Naive thymus-derived CD8-positive, alpha-beta T cell (primary cell): ENCODE data around the gene GIGYF1. TPM values are rescaled to one million over a fixed set of nuclear protein-coding genes. Genes with fewer than 3 reads are reported as not detected.
"Not testable (repeated sequence)": the region's sequence is repeated elsewhere in the genome, so short reads cannot be mapped to it uniquely, and the experiment has no call there.

Experiments used
- ATAC-seq, 2 donors: fragments of 150-1000 bp; cut with Tn5 transposase in 1 of 2; sonication (Bioruptor Pico), chemical (Tn5 transposase) in 1 of 2; 1 replicate in 1 of 2; 2 replicates in 1 of 2; pipeline ENCODE4 v1.10.0; 2021; ENCODE audit warnings: mild to moderate bottlenecking in 2 of 2, moderate library complexity in 2 of 2
- POLR2A ChIA-PET: fragments of 350-600 bp; sonication (Branson Sonifier 250); formaldehyde crosslinking; loops from one replicate; lab custom pipeline; 2021; ENCODE audit warnings: antibody characterized with exemption; lab: Charles Lee
- DNase-seq, 10 donors: peaks; one replicate each; pipeline versions ENCODE4 v3.0.0 to v3.0.0-alpha.2; 2020 to 2022
- H3K27ac Mint-ChIP-seq, 10 donors: one replicate each; pipeline ENCODE4 v1.8.0; 2020 to 2022; ENCODE audit warnings: mild to moderate bottlenecking in 10 of 10, mixed read lengths in 10 of 10, moderate library complexity in 4 of 10, inconsistent platforms in 1 of 10
- H3K27me3 Mint-ChIP-seq, 5 donors: one replicate each; pipeline ENCODE4 v1.8.0; 2021 to 2022; ENCODE audit warnings: mixed read lengths in 5 of 5
- H3K36me3 Mint-ChIP-seq, 3 donors: one replicate each; pipeline ENCODE4 v1.8.0; 2020 to 2022; ENCODE audit warnings: mixed read lengths in 3 of 3, mild to moderate bottlenecking in 2 of 3, inconsistent platforms in 1 of 3
- H3K4me1 Mint-ChIP-seq, 4 donors: one replicate each; pipeline ENCODE4 v1.8.0; 2021 to 2022; ENCODE audit warnings: mixed read lengths in 4 of 4
- H3K4me3 Mint-ChIP-seq, 10 donors: one replicate each; pipeline ENCODE4 v1.8.0; 2020 to 2022; ENCODE audit warnings: mild to moderate bottlenecking in 10 of 10, mixed read lengths in 10 of 10, moderate library complexity in 6 of 10, inconsistent platforms in 1 of 10
- H3K9me3 Mint-ChIP-seq, 9 donors: one replicate each; pipeline ENCODE4 v1.8.0; 2020 to 2022; ENCODE audit warnings: mixed read lengths in 9 of 9, mild to moderate bottlenecking in 3 of 9, inconsistent platforms in 1 of 9, moderate library complexity in 1 of 9
- polyA plus RNA-seq, 3 donors: library from polyadenylated mRNA; unstranded; fragments of 300-500 nt; fragmentation: Illumina TruSeq; gene quantifications; one replicate each; pipeline ENCODE4 v1.2.3, GENCODE V29; 2021
- total RNA-seq, 8 experiments: library from RNA in 2 of 8; stranded (reverse) in 2 of 8; gene quantifications; one replicate each; pipeline ENCODE4 v1.2.3 and lab custom pipeline; 2021 to 2026

Gene GIGYF1
- total and polyA plus RNA-seq, 5 experiments from 2014 or later, result 0.83 to 122 (median 3.0) TPM

GRCh38 chr7:100705753-100706671 lies 12.0 kb upstream of the GIGYF1 start, which contains the start of gene POP7:
Gene POP7, plus strand, starts transcription at chr7:100706121. Its CDS starts 710 bp downstream, at chr7:100706831.
- H3K27me3 Mint-ChIP-seq, result peaks cover 0 to 2% (median 0%) of the 10 kb centered on the region in 5 donors
- POLR2A ChIA-PET, result interaction anchor here (0.6 to 3.3 kb wide), 27 partner anchors 12 to 1201 kb away, joined by 3 to 43 read pairs (median 4); partner anchors contain the start of genes AP4M1, FBXO24, GIGYF1 and GNB2
- peaks cover 8 to 25% (median 20%) of the 10 kb centered on the region in 4 donors for H3K4me1 Mint-ChIP-seq
- ATAC-seq (peak; percentile 93 to 95), DNase-seq (peak; percentile 96 to 99 (median 98))
- no peaks in the 10 kb centered on the region for H3K9me3 Mint-ChIP-seq
- H3K4me3 Mint-ChIP-seq, result peak within 1 kb of the TSS; percentile 91 to 99 (median 96)
- peaks cover 0 to 4% (median 0%) of the 10 kb centered on the region in 3 donors for H3K36me3 Mint-ChIP-seq
- peak within 1 kb of the TSS; percentile 88 to 96 (median 93) for H3K27ac Mint-ChIP-seq

- Mint-ChIP-seq H3K27ac (peak overlapping the region; percentile 76 to 96 (median 92)), H3K27me3 (peaks cover 0 to 2% (median 0%) of the 10 kb centered on the region in 5 donors), H3K36me3 (peaks cover 0 to 4% (median 0%) of the 10 kb centered on the region in 3 donors), H3K9me3 (no peaks in the 10 kb centered on the region), H3K4me3 (peak overlapping the region; percentile 91 to 99 (median 96)), H3K4me1 (peaks cover 8 to 25% (median 20%) of the 10 kb centered on the region in 4 donors)
- POLR2A ChIA-PET, result interaction anchor here (0.5 to 3.3 kb wide), 27 partner anchors 11 to 1234 kb away, joined by 3 to 43 read pairs (median 4); partner anchors contain the start of genes AP4M1, FBXO24, GIGYF1 and GNB2
- peak; percentile 48 to 85 (median 73) for DNase-seq
- ATAC-seq, result peak; percentile 57 to 61
Observed at GRCh38 chr7:100705320-100705752, 11.3 kb upstream of the GIGYF1 start.

GRCh38 chr7:100701089-100701488 lies 7.0 kb upstream of the GIGYF1 start:
- not testable (repeated sequence) for H3K36me3 Mint-ChIP-seq, H3K4me3 Mint-ChIP-seq, H3K4me1 Mint-ChIP-seq, ATAC-seq, H3K27ac Mint-ChIP-seq, DNase-seq, H3K9me3 Mint-ChIP-seq, H3K27me3 Mint-ChIP-seq
- POLR2A ChIA-PET, result interaction anchor here (1.2 kb wide), 1 partner anchor 23 kb away, joined by 8 read pairs; no protein-coding TSS in a partner anchor

- POLR2A ChIA-PET, result interaction anchor here (1.7 kb wide), 1 partner anchor 113 kb away, joined by 4 read pairs; the partner anchor contains the start of genes FBXO24 and LRCH4
- peak overlapping the region in 1 of 10 donors; percentile 20 for H3K4me3 Mint-ChIP-seq
- H3K4me1 Mint-ChIP-seq, result peaks cover 0 to 13% (median 6%) of the 10 kb centered on the region in 4 donors
- no peaks in the 10 kb centered on the region for H3K36me3 Mint-ChIP-seq
- H3K9me3 Mint-ChIP-seq, result no peaks in the 10 kb centered on the region
- ATAC-seq (no peak), DNase-seq (no peak)
- peaks cover 0 to 2% (median 0%) of the 10 kb centered on the region in 5 donors for H3K27me3 Mint-ChIP-seq
- no peak overlapping the region for H3K27ac Mint-ChIP-seq
Observed at GRCh38 chr7:100699018-100699417, 5.0 kb upstream of the GIGYF1 start.

- H3K4me3 Mint-ChIP-seq, result peak overlapping the region in 6 of 10 donors; percentile 24 to 92 (median 56)
- H3K9me3 Mint-ChIP-seq, result no peaks in the 10 kb centered on the region
- H3K4me1 Mint-ChIP-seq, result peaks cover 18 to 34% (median 26%) of the 10 kb centered on the region in 4 donors
- POLR2A ChIA-PET, result interaction anchor here (1.3 to 12.7 kb wide), 5 partner anchors 10 to 111 kb away, joined by 4 to 170 read pairs (median 43); partner anchors contain the start of genes FBXO24, LRCH4 and POP7
- H3K27me3 Mint-ChIP-seq, result peaks cover 0 to under 1% (median 0%) of the 10 kb centered on the region in 5 donors
- H3K27ac Mint-ChIP-seq, result peak overlapping the region in 6 of 10 donors; percentile 27 to 86 (median 72)
- H3K36me3 Mint-ChIP-seq, result peaks cover 0 to 5% (median 2%) of the 10 kb centered on the region in 3 donors
- ATAC-seq (no peak), DNase-seq (no peak)
Observed at GRCh38 chr7:100696123-100696521, 2.1 kb upstream of the GIGYF1 start.

GRCh38 chr7:100693312-100694097 lies 545 bp downstream of the GIGYF1 start:
- H3K4me1 Mint-ChIP-seq, result peaks cover 23 to 48% (median 42%) of the 10 kb centered on the region in 4 donors
- ATAC-seq (peak; percentile 49 to 62), DNase-seq (no peak)
- no peaks in the 10 kb centered on the region for H3K9me3 Mint-ChIP-seq
- H3K27ac Mint-ChIP-seq, result peak overlapping the region; percentile 91 to 98 (median 94)
- POLR2A ChIA-PET, result interaction anchor here (0.5 to 12.7 kb wide), 14 partner anchors 12 to 181 kb away, joined by 3 to 170 read pairs (median 7); partner anchors contain the start of genes FBXO24, LRCH4, MOSPD3 and PCOLCE
- no peaks in the 10 kb centered on the region for H3K27me3 Mint-ChIP-seq
- H3K36me3 Mint-ChIP-seq, result peaks cover 0 to 12% (median 5%) of the 10 kb centered on the region in 3 donors
- H3K4me3 Mint-ChIP-seq, result peak overlapping the region; percentile 88 to 99 (median 95)

GRCh38 chr7:100692578-100692961 lies 1.5 kb downstream of the GIGYF1 start:
- H3K27ac Mint-ChIP-seq, result peak overlapping the region in 9 of 10 donors; percentile 91 to 98 (median 94)
- POLR2A ChIA-PET, result interaction anchor here (1.1 to 12.7 kb wide), 7 partner anchors 13 to 130 kb away, joined by 3 to 170 read pairs (median 29); partner anchors contain the start of genes FBXO24, LRCH4, MOSPD3 and POP7
- peak overlapping the region; percentile 88 to 99 (median 95) for H3K4me3 Mint-ChIP-seq
- DNase-seq (no peak), ATAC-seq (no peak)
- no peaks in the 10 kb centered on the region for H3K27me3 Mint-ChIP-seq
- peaks cover 23 to 56% (median 46%) of the 10 kb centered on the region in 4 donors for H3K4me1 Mint-ChIP-seq
- no peaks in the 10 kb centered on the region for H3K9me3 Mint-ChIP-seq
- peaks cover 0 to 16% (median 5%) of the 10 kb centered on the region in 3 donors for H3K36me3 Mint-ChIP-seq

- ATAC-seq (peak; percentile 71 to 73), DNase-seq (peak; percentile 59 to 89 (median 78))
- Mint-ChIP-seq H3K27me3 (no peaks in the 10 kb centered on the region), H3K4me1 (peaks cover 23 to 56% (median 46%) of the 10 kb centered on the region in 4 donors), H3K9me3 (no peaks in the 10 kb centered on the region), H3K4me3 (peak overlapping the region; percentile 88 to 99 (median 95)), H3K36me3 (peaks cover 0 to 17% (median 5%) of the 10 kb centered on the region in 3 donors), H3K27ac (peak overlapping the region; percentile 30 to 97 (median 90))
- POLR2A ChIA-PET, result interaction anchor here (0.6 to 12.7 kb wide), 10 partner anchors 12 to 188 kb away, joined by 3 to 170 read pairs (median 6); partner anchors contain the start of genes FBXO24, LRCH4, MOSPD3 and POP7
Observed at GRCh38 chr7:100691676-100692577, 2.1 kb downstream of the GIGYF1 start.

GRCh38 chr7:100689230-100690135 lies 4.6 kb downstream of the GIGYF1 start:
- Mint-ChIP-seq H3K27ac (peak overlapping the region in 6 of 10 donors; percentile 28 to 75 (median 50)), H3K4me3 (peak overlapping the region in 1 of 10 donors; percentile 67), H3K27me3 (no peaks in the 10 kb centered on the region), H3K36me3 (peaks cover 0 to 33% (median 5%) of the 10 kb centered on the region in 3 donors), H3K4me1 (peaks cover 21 to 47% (median 40%) of the 10 kb centered on the region in 4 donors), H3K9me3 (no peaks in the 10 kb centered on the region)
- POLR2A ChIA-PET, result interaction anchor here (1.1 to 12.7 kb wide), 5 partner anchors 10 to 106 kb away, joined by 3 to 170 read pairs (median 4); partner anchors contain the start of genes FBXO24, LRCH4 and MOSPD3
- no peak for DNase-seq
- ATAC-seq, result no peak
